HG03045 (cell line): ENCODE data around the gene OSBPL10.
"Not testable (repeated sequence)": the region's sequence is repeated elsewhere in the genome, so short reads cannot be mapped to it uniquely, and the experiment has no call there.

Experiments
- ATAC-seq: cut with Tn5 transposase; IDR thresholded peaks from one replicate; pipeline ENCODE4 v1.9.1; 2021; ENCODE audit warnings: mild to moderate bottlenecking, moderate library complexity; ENCODE audit not compliant: unreplicated experiment

The OSBPL10 gene

GRCh38 chr3:31981206-31982181 lies at the start of gene OSBPL10, which contains the start of gene ZNF860:
Gene OSBPL10 (minus strand): TSS chr3:31981262. CDS start chr3:31981179, 83 bp downstream.
Gene ZNF860 (plus strand): TSS chr3:31981750. CDS start chr3:31989080, 7,330 bp downstream.
- peak; percentile 28 for ATAC-seq

GRCh38 chr3:32026593-32026992 lies 45.5 kb upstream of the OSBPL10 start:
- ATAC-seq: no peak

GRCh38 chr3:32022947-32023346 lies 41.9 kb upstream of the OSBPL10 start:
- no peak for ATAC-seq

GRCh38 chr3:32021748-32022147 lies 40.7 kb upstream of the OSBPL10 start:
- no peak for ATAC-seq

GRCh38 chr3:32021155-32021554 lies 40.1 kb upstream of the OSBPL10 start:
- no peak for ATAC-seq

GRCh38 chr3:32018757-32019564 lies 37.9 kb upstream of the OSBPL10 start:
- no peak for ATAC-seq

GRCh38 chr3:32017286-32017685 lies 36.2 kb upstream of the OSBPL10 start:
- no peak for ATAC-seq

- ATAC-seq: not testable (repeated sequence)
Measured at GRCh38 chr3:32015638-32016037, 34.6 kb upstream of the OSBPL10 start.

GRCh38 chr3:32010699-32011098 lies 29.6 kb upstream of the OSBPL10 start:
- ATAC-seq: not testable (repeated sequence)

GRCh38 chr3:32009957-32010356 lies 28.9 kb upstream of the OSBPL10 start:
- no peak for ATAC-seq

- no peak for ATAC-seq
Measured at GRCh38 chr3:32009101-32009500, 28.0 kb upstream of the OSBPL10 start.

- ATAC-seq: no peak
Measured at GRCh38 chr3:32004113-32004765, 23.2 kb upstream of the OSBPL10 start.

- ATAC-seq: no peak
Measured at GRCh38 chr3:32003380-32003779, 22.3 kb upstream of the OSBPL10 start.

- ATAC-seq: no peak
Measured at GRCh38 chr3:32002561-32003368, 21.7 kb upstream of the OSBPL10 start.

GRCh38 chr3:32000877-32001276 lies 19.8 kb upstream of the OSBPL10 start:
- no peak for ATAC-seq

GRCh38 chr3:31999907-32000439 lies 18.9 kb upstream of the OSBPL10 start:
- ATAC-seq: no peak

- ATAC-seq: no peak
Measured at GRCh38 chr3:31997500-31997899, 16.4 kb upstream of the OSBPL10 start.

- ATAC-seq: no peak
Measured at GRCh38 chr3:31996195-31996594, 15.1 kb upstream of the OSBPL10 start.

- not testable (repeated sequence) for ATAC-seq
Measured at GRCh38 chr3:31995026-31995425, 14.0 kb upstream of the OSBPL10 start.

GRCh38 chr3:31993843-31994242 lies 12.8 kb upstream of the OSBPL10 start:
- ATAC-seq: no peak
